C4-2B (cell line): ENCODE measurements around the gene RSPH9.

Source experiments
- H3K27ac ChIP-seq: fragments of 450-650 bp; 2 replicates; pipeline ENCODE4 v1.5.1; 2017
- ZFX ChIP-seq: fragments of 450-650 bp; IDR thresholded peaks from 2 replicates; pipeline ENCODE4 v1.6.1; 2017
- TF ChIP-seq, protein P1 (sequence below): fragments of 450-650 bp; conservative IDR thresholded peaks from 2 replicates; pipeline ENCODE4 v1.5.1; 2017; ENCODE audit warnings: mild to moderate bottlenecking

RSPH9 gene

DNA sequence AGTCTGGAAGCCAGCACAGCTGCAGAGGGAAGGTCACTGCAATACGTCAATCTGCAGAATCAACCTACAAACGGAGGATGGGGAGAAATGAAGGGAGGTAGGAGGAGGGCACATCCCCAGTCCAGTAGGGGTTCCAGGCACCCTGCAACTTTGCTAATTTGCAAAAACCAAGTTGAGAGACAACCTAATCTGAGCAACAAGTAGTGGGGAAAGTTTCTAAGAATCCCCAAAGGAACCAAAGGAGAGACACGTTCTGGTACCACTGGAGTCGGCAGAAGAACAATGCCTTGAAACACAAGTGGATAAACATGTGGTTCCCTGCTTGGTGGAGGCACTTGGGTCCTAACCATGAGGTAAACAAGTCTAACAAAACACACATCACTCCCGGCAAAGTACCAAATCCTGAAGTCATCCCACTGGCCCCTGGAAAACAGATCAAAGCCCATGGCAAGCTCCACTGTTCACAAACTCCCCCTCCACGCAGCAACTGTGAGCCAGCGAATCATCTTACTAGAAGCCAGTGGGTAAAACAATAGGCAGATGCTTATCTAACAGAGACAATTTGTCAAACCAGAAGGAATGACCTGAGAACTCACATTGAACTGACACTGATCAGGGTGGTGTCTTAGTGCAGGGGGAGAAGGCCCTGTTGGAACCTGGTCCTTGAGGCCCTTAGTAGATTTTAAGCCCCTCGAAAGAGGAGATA lies 38.0 kb downstream of the RSPH9 start:
- TF ChIP-seq, protein P1, sequence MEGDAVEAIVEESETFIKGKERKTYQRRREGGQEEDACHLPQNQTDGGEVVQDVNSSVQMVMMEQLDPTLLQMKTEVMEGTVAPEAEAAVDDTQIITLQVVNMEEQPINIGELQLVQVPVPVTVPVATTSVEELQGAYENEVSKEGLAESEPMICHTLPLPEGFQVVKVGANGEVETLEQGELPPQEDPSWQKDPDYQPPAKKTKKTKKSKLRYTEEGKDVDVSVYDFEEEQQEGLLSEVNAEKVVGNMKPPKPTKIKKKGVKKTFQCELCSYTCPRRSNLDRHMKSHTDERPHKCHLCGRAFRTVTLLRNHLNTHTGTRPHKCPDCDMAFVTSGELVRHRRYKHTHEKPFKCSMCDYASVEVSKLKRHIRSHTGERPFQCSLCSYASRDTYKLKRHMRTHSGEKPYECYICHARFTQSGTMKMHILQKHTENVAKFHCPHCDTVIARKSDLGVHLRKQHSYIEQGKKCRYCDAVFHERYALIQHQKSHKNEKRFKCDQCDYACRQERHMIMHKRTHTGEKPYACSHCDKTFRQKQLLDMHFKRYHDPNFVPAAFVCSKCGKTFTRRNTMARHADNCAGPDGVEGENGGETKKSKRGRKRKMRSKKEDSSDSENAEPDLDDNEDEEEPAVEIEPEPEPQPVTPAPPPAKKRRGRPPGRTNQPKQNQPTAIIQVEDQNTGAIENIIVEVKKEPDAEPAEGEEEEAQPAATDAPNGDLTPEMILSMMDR, result no peak
- TF ChIP-seq ZFX, result no peak
- peak overlapping the region; percentile 76 for H3K27ac ChIP-seq

DNA sequence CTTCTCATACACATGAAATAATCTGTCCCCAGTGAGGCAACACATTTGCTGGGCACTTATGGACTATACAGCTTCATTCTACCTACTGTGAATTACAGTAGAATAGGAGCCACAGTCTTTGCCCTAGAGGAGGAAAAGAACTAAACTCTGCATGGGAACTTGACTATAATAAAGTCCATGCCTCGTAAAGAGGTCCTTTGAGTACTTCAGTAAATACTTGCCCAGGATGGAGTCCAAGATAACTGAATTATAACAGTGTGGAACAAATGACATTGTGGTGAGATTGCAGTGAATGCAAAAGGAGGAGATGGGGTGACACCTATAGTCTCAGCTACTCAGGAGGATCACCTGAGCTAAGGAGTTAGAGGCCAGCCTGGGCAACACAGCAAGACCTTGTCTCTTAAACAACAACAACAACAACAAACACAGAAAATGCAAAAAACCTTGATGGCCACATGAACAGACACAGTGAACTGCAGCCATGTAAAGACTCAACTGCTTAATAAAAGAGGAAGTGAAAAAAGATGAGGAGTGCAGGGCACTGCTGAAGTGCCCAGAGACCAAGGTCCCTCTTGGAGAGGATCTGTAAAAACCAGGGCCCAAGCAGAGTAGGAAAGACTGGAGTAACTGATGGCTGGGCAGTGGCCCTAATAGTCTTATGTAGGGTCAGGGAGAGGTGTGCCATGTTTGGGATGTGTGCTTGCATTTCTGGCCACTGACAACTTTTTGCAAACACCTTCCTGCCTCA lies 39.0 kb downstream of the RSPH9 start:
- TF ChIP-seq ZFX, result no peak
- TF ChIP-seq, protein P1, result no peak
- peak overlapping the region; percentile 76 for H3K27ac ChIP-seq

DNA sequence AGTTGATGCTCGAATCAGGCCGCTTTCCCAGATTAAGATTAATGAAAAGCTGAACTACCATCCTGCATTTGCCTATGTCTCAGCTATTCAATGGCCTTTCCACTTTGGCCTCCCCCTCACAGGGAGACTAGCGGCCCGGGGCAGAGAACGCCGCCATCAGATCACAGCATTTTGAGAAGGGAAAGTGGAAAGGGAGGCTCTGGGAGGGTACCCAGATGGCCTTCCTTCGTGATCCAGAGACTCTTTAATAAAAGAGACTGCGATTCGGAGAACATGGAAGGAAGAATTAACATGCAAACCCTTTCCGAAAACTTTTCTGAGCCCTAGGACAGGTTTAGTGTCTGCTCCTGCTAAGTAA lies 42.2 kb downstream of the RSPH9 start:
- TF ChIP-seq, protein P1, result no peak
- TF ChIP-seq ZFX, result no peak
- H3K27ac ChIP-seq, result peak overlapping the region; percentile 89

DNA sequence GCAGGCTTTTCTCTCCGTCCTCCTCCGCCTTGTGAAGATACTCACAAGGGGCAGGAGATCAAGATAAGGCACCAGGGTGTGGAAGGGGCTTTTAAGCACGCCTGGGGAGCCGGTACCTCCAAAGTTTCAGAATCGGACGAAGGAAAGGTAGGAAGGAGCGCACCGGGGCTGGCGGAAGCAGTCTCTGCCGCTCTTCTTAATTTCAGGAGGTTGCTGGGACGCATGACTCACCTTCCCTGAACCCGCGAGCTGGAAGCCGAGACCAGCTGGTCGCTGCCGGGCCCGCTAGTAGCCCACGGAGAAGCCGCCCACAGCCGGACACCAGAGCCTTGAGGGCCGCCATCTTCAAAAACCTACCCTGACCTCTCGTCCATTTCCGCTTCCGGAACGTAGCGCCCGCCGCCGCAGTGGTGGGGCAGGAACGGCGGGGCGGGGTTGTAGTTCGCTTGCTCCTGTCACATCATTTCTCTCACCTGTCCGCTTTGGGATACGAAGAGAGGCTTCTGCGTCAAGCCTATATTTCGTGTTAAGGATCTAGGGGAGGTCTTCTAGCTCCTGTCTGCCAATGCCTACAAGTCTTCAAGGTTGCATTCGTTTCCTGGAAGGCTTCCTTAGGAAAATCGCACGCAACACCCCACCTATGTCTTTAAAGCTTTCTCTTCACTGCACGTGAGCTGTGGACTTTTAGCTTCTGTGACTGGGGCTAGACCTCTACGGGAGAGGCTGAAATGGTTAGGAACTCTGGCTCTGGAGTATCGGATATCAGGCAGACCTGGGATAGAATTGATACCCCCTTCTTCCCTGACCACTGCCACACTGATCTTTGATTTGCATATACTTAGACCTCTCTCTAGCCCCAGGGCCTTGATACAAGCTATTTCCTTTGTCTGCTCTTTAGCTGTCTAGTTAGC lies 42.9 kb downstream of the RSPH9 start, which contains the start of gene MRPS18A:
TSS of gene MRPS18A (minus strand) at position 355 of the 911 bp plus-strand sequence. CDS start at position 343, 12 bp downstream.
- peak within 1 kb of the TSS; percentile 89 for H3K27ac ChIP-seq
- TF ChIP-seq ZFX, result no peak
- TF ChIP-seq, protein P1, result no peak

DNA sequence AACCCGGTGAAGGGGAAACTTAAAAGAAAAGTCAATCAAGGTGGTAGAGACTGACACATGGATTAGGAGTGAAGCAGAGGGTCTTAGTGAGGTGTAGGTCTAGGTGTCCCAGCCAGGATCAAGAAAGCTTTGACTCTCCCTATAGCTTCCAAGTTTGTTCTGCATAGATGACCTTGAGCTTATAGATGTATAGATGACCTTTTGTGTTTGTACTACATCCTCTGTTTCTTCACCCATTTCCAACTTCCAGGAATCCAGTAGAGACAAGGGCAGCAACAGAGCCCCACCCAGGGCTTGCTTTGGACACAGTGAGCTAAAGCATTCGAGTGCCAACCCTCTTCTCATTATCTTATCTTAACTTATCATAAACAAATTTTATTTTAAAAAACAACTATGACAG lies 44.6 kb downstream of the RSPH9 start:
- no peak for TF ChIP-seq ZFX
- TF ChIP-seq, protein P1, result no peak
- H3K27ac ChIP-seq, result no peak overlapping the region

DNA sequence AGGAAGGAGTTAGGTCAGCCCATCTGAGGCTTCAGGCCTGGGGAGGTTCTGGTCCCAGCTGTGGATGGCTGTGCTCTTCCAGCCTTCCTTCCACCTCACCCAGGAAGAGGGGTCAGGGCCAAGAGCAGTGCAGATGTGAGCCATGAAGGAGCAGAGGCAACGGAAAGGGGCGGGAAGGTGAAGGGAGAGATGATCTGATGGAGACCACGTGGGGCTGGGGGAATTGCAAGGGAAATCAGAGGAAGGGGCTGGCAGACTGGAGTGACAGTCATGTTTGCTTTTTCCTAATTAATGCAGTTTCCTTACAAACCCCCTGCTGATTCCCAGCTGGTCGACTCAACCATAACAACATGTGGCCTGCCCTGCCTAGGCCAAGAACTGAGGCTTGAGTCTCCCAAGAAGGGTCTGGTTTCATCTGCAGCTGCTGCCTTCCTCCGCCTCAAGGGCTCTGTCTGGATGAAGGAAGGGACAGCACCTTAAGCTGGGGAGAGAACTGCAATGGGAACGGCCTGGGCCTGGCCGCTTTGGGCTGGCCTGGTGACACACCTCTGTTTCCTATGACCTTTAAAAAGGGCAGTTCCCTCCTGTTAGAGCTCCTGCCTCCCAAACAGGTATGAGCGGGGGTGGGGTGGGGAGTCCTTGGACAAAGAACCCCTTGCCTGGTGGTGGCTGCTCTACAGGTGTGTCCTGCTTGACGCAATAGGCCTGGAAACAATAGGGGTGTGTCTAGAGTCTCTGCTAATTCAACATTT lies 50.6 kb downstream of the RSPH9 start:
- TF ChIP-seq ZFX, result no peak
- TF ChIP-seq, protein P1, result no peak
- H3K27ac ChIP-seq, result no peak overlapping the region
